ENCODE results near the gene PAPOLG. TPM values are rescaled to one million over a fixed set of nuclear protein-coding genes. Genes with fewer than 3 reads are reported as not detected.

The PAPOLG gene
- total and polyA plus RNA-seq, 2 of the 13 experiments (the other 11 are each of a cell fraction or from before 2014, with no cell fraction given): 10.1 to 10.4 TPM

DNA sequence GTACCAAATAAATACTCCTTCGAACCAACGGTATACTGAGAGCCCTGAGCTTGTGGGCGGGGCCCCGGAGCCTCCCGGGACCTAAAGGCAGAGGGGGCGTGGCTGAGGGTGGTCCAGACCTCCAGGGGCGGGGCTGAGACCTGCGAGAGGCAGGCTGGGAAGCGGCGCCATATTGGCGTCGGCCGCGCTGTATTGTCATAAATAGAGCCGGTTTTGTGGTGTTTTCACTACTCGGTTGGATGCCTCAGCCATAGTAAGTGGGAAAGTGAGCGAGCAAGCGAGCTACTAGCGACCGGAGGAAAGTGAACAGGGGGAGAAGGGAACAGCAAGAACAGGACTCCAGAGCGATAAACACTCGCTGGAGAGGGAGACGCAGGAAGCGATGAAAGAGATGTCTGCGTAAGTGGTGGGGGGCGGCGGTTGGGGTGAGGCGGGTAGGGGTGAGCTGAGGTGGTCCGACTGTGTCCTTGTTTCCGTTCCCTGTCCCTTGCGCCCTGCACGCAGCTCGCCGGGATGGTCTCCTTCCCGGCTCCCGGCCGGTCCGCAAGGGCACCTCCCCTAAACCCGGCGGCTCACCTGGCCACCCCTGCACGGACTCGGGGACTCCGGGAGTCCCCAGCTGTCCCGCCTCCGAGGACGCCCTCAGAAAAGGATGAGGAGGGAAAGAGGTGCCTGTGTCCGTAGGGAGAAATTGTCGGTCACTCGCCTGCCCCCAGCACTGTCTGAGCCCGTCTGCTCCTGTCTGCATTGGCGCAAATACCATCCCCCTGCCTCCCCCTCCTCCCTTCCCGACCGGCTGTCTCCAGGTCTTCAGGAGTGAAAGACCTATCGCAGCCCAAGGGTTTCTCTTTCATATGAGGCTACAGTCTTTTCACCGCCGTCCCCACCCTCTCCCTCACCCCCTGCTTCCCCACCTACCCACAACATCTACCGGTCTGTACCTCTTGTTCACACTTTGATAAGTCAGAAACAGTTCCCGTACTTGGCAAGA, at the start of gene PAPOLG (continued):
- TF ChIP-seq, protein P1, sequence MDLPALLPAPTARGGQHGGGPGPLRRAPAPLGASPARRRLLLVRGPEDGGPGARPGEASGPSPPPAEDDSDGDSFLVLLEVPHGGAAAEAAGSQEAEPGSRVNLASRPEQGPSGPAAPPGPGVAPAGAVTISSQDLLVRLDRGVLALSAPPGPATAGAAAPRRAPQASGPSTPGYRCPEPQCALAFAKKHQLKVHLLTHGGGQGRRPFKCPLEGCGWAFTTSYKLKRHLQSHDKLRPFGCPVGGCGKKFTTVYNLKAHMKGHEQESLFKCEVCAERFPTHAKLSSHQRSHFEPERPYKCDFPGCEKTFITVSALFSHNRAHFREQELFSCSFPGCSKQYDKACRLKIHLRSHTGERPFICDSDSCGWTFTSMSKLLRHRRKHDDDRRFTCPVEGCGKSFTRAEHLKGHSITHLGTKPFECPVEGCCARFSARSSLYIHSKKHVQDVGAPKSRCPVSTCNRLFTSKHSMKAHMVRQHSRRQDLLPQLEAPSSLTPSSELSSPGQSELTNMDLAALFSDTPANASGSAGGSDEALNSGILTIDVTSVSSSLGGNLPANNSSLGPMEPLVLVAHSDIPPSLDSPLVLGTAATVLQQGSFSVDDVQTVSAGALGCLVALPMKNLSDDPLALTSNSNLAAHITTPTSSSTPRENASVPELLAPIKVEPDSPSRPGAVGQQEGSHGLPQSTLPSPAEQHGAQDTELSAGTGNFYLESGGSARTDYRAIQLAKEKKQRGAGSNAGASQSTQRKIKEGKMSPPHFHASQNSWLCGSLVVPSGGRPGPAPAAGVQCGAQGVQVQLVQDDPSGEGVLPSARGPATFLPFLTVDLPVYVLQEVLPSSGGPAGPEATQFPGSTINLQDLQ (CRISPR knock-in tag; IDR thresholded peaks at IDR 0.05): no peak
- no peak for TF ChIP-seq HOXA7 (CRISPR knock-in tag; IDR thresholded peaks at IDR 0.05)
- TF ChIP-seq, protein P2, sequence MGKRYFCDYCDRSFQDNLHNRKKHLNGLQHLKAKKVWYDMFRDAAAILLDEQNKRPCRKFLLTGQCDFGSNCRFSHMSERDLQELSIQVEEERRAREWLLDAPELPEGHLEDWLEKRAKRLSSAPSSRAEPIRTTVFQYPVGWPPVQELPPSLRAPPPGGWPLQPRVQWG (CRISPR knock-in tag; IDR thresholded peaks at IDR 0.05; ENCODE audit: borderline replicate concordance, low read depth): no peak
- TF ChIP-seq, protein P3, sequence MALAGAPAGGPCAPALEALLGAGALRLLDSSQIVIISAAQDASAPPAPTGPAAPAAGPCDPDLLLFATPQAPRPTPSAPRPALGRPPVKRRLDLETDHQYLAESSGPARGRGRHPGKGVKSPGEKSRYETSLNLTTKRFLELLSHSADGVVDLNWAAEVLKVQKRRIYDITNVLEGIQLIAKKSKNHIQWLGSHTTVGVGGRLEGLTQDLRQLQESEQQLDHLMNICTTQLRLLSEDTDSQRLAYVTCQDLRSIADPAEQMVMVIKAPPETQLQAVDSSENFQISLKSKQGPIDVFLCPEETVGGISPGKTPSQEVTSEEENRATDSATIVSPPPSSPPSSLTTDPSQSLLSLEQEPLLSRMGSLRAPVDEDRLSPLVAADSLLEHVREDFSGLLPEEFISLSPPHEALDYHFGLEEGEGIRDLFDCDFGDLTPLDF (CRISPR knock-in tag; IDR thresholded peaks at IDR 0.05): peak; percentile 49; the same call in 1 of the 2 replicates
- TF ChIP-seq PLRG1 (conservative IDR thresholded peaks at IDR 0.05): no peak
- peak; percentile 76; the same call in 1 of the 2 replicates for TF ChIP-seq KLF6 (CRISPR knock-in tag; IDR thresholded peaks at IDR 0.05)
- no peak for TF ChIP-seq ZSCAN22 (CRISPR knock-in tag; IDR thresholded peaks at IDR 0.05)
- TF ChIP-seq, protein P4, sequence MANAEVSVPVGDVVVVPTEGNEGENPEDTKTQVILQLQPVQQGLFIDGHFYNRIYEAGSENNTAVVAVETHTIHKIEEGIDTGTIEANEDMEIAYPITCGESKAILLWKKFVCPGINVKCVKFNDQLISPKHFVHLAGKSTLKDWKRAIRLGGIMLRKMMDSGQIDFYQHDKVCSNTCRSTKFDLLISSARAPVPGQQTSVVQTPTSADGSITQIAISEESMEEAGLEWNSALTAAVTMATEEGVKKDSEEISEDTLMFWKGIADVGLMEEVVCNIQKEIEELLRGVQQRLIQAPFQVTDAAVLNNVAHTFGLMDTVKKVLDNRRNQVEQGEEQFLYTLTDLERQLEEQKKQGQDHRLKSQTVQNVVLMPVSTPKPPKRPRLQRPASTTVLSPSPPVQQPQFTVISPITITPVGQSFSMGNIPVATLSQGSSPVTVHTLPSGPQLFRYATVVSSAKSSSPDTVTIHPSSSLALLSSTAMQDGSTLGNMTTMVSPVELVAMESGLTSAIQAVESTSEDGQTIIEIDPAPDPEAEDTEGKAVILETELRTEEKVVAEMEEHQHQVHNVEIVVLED (CRISPR knock-in tag; IDR thresholded peaks at IDR 0.05; ENCODE audit: borderline replicate concordance): peak; percentile 17; the same call in 1 of the 2 replicates
- no peak for TF ChIP-seq ZNF703 (CRISPR knock-in tag; IDR thresholded peaks at IDR 0.05; ENCODE audit: borderline replicate concordance)
- no peak for TF ChIP-seq MAFK (conservative IDR thresholded peaks at IDR 0.05 in 1 of 2, IDR thresholded peaks at IDR 0.05 in 1 of 2; ENCODE audit: low read length in 2 of 2)
- TF ChIP-seq, protein P5, sequence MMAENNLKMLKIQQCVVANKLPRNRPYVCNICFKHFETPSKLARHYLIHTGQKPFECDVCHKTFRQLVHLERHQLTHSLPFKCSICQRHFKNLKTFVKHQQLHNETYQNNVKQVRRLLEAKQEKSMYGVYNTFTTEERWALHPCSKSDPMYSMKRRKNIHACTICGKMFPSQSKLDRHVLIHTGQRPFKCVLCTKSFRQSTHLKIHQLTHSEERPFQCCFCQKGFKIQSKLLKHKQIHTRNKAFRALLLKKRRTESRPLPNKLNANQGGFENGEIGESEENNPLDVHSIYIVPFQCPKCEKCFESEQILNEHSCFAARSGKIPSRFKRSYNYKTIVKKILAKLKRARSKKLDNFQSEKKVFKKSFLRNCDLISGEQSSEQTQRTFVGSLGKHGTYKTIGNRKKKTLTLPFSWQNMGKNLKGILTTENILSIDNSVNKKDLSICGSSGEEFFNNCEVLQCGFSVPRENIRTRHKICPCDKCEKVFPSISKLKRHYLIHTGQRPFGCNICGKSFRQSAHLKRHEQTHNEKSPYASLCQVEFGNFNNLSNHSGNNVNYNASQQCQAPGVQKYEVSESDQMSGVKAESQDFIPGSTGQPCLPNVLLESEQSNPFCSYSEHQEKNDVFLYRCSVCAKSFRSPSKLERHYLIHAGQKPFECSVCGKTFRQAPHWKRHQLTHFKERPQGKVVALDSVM (CRISPR knock-in tag; IDR thresholded peaks at IDR 0.05): 0 out of 2 replicates have a peak, but pooled peaks have one; percentile 35
- TF ChIP-seq ZNF879 (CRISPR knock-in tag; IDR thresholded peaks at IDR 0.05): no peak
- peak; percentile 51; the same call in 1 of the 2 replicates for TF ChIP-seq ZSCAN31 (CRISPR knock-in tag; IDR thresholded peaks at IDR 0.05; ENCODE audit: low read depth)
- no peak for TF ChIP-seq NR3C1 (CRISPR knock-in tag; IDR thresholded peaks at IDR 0.05)
- no peak for TF ChIP-seq ZNF773 (CRISPR knock-in tag; IDR thresholded peaks at IDR 0.05; ENCODE audit: borderline replicate concordance)
- TF ChIP-seq ZNF598 (CRISPR knock-in tag; IDR thresholded peaks at IDR 0.05; ENCODE audit: borderline replicate concordance): peak; percentile 88
- TF ChIP-seq, protein P6, sequence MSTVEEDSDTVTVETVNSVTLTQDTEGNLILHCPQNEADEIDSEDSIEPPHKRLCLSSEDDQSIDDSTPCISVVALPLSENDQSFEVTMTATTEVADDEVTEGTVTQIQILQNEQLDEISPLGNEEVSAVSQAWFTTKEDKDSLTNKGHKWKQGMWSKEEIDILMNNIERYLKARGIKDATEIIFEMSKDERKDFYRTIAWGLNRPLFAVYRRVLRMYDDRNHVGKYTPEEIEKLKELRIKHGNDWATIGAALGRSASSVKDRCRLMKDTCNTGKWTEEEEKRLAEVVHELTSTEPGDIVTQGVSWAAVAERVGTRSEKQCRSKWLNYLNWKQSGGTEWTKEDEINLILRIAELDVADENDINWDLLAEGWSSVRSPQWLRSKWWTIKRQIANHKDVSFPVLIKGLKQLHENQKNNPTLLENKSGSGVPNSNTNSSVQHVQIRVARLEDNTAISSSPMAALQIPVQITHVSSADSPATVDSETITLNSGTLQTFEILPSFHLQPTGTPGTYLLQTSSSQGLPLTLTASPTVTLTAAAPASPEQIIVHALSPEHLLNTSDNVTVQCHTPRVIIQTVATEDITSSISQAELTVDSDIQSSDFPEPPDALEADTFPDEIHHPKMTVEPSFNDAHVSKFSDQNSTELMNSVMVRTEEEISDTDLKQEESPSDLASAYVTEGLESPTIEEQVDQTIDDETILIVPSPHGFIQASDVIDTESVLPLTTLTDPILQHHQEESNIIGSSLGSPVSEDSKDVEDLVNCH (CRISPR knock-in tag; IDR thresholded peaks at IDR 0.05): no peak

Data from HepG2 (cell line).